EH (cell line): Measurements from ENCODE around the gene ENAH.
A peak's percentile ranks its signal among the peaks of the same experiment; 100 is the strongest.
"Not testable (repeated sequence)": the region's sequence is repeated elsewhere in the genome, so short reads cannot be mapped to it uniquely, and the experiment has no call there.

Experiments used
- DNase-seq: peaks from one replicate; pipeline ENCODE4 v3.0.0-alpha.2; 2015; ENCODE audit warnings: low read depth

The ENAH gene

GRCh38 chr1:225525377-225525776 is 127.5 kb downstream of the ENAH start:
- no peak for DNase-seq

GRCh38 chr1:225524570-225524969 is 128.4 kb downstream of the ENAH start:
- no peak for DNase-seq

- DNase-seq: no peak
Observed at GRCh38 chr1:225523263-225523950, 129.5 kb downstream of the ENAH start.

GRCh38 chr1:225522588-225523262 is 130.2 kb downstream of the ENAH start:
- DNase-seq: no peak

GRCh38 chr1:225520587-225521227 is 132.2 kb downstream of the ENAH start:
- DNase-seq: no peak

- peak; percentile 54 for DNase-seq
Observed at GRCh38 chr1:225519166-225519863, 133.6 kb downstream of the ENAH start.

- DNase-seq: peak; percentile 15
Observed at GRCh38 chr1:225517697-225518096, 135.2 kb downstream of the ENAH start.

GRCh38 chr1:225517221-225517620 is 135.7 kb downstream of the ENAH start:
- DNase-seq: no peak

GRCh38 chr1:225514671-225515081 is 138.2 kb downstream of the ENAH start:
- DNase-seq: no peak

GRCh38 chr1:225513576-225513975 is 139.3 kb downstream of the ENAH start:
- DNase-seq: not testable (repeated sequence)

GRCh38 chr1:225511828-225512381 is 141.0 kb downstream of the ENAH start:
- DNase-seq: no peak

GRCh38 chr1:225510740-225511139 is 142.2 kb downstream of the ENAH start:
- DNase-seq: not testable (repeated sequence)

- DNase-seq: no peak
Observed at GRCh38 chr1:225509770-225510169, 143.2 kb downstream of the ENAH start.

- no peak for DNase-seq
Observed at GRCh38 chr1:225509376-225509707, 143.6 kb downstream of the ENAH start.

- peak; percentile 99 for DNase-seq
Observed at GRCh38 chr1:225508538-225509375, 144.2 kb downstream of the ENAH start.

- DNase-seq: no peak
Observed at GRCh38 chr1:225506727-225507126, 146.2 kb downstream of the ENAH start.

- no peak for DNase-seq
Observed at GRCh38 chr1:225504776-225505175, 148.1 kb downstream of the ENAH start.

GRCh38 chr1:225500624-225501192 is 152.2 kb downstream of the ENAH start:
- no peak for DNase-seq

GRCh38 chr1:225498549-225499136 is 154.3 kb downstream of the ENAH start:
- DNase-seq: peak; percentile 59

- no peak for DNase-seq
Observed at GRCh38 chr1:225494789-225495359, 158.0 kb downstream of the ENAH start.
